ENCODE data around the gene EEF1G. TPM values are rescaled to one million over a fixed set of nuclear protein-coding genes. Genes with fewer than 3 reads are reported as not detected.
A peak's percentile ranks its signal among the peaks of the same experiment; 100 is the strongest.

Gene EEF1G
- total RNA-seq, 2 experiments from 2014 or later: 1,778 to 2,328 TPM

- CTCF ChIA-PET (ENCODE audit: unreplicated experiment): interaction anchor here (0.7 to 1.0 kb wide), 3 partner anchors 10 to 46 kb away, joined by 3 to 4 read pairs (median 3); partner anchors contain the start of gene TUT1
- DNase-seq (ENCODE audit: low spot score): peak; percentile 99
- Histone ChIP-seq H3K36me3 (ENCODE audit: insufficient read depth, low read length) (peaks cover 82% of the 10 kb centered on the region), H4K20me1 (ENCODE audit: insufficient read depth, low read length) (peaks cover 9% of the 10 kb centered on the region; the same call in 1 of the 2 replicates), H3K9me2 (ENCODE audit: insufficient read depth, low read length) (no peaks in the 10 kb centered on the region), H3K27ac (ENCODE audit: low read depth, low read length, poor library complexity, severe bottlenecking) (peak within 1 kb of the TSS; percentile 87), H3K4me2 (ENCODE audit: low read length) (peak within 1 kb of the TSS; percentile 98), H3K4me3 (ENCODE audit: low read depth, low read length, poor library complexity, severe bottlenecking) (peak within 1 kb of the TSS; percentile 98), H3K4me1 (ENCODE audit: insufficient read depth, low read length, poor library complexity, severe bottlenecking) (peaks cover 24% of the 10 kb centered on the region), H3K9me3 (ENCODE audit: low read length) (no peaks in the 10 kb centered on the region), H2AFZ (ENCODE audit: low read length) (peak within 1 kb of the TSS; percentile 34; the same call in 1 of the 2 replicates), H3K79me2 (ENCODE audit: insufficient read depth, low read depth, low read length) (peaks cover 37% of the 10 kb centered on the region)
- intact Hi-C loops (cut with micrococcal nuclease; ENCODE audit: unreplicated experiment): loop anchor here (2.0 kb wide), 1 partner anchor 63 kb away; the partner anchor contains the start of genes C11orf98 and CSKMT
- POLR2A ChIA-PET: interaction anchor here (0.6 to 2.5 kb wide), 9 partner anchors 10 to 230 kb away, joined by 3 to 37 read pairs (median 3); partner anchors contain the start of genes B3GAT3, STX5, TUT1 and UQCC3
- TF ChIP-seq CTCF (conservative IDR thresholded peaks at IDR 0.05; ENCODE audit: low read length): no peak
- TF ChIP-seq EZH2phosphoT487 (IDR thresholded peaks at IDR 0.05; ENCODE audit: borderline replicate concordance, low read depth, low read length): no peak
- BruUV-seq (replicated peaks): no TSS peak
Measured at GRCh38 chr11:62601372-62602140, 27.9 kb upstream of the EEF1G start, which contains the start of gene MTA2. Gene MTA2, minus strand, starts transcription at chr11:62601865. Its CDS starts 415 bp downstream, at chr11:62601450.

- H4K20me1 ChIP-seq (ENCODE audit: insufficient read depth, low read length): peaks cover 9% of the 10 kb centered on the region; the same call in 1 of the 2 replicates
- intact Hi-C loops (cut with micrococcal nuclease; ENCODE audit: unreplicated experiment): loop anchor here (2.0 kb wide), 1 partner anchor 64 kb away; the partner anchor contains the start of genes C11orf98 and CSKMT
- peaks cover 37% of the 10 kb centered on the region for H3K79me2 ChIP-seq (ENCODE audit: insufficient read depth, low read depth, low read length)
- CTCF ChIA-PET (ENCODE audit: unreplicated experiment): interaction anchor here (0.6 to 1.0 kb wide), 3 partner anchors 10 to 216 kb away, joined by 4 to 8 read pairs (median 6); partner anchors contain the start of gene TUT1
- no peaks in the 10 kb centered on the region for H3K9me2 ChIP-seq (ENCODE audit: insufficient read depth, low read length)
- peak overlapping the region; percentile 98 for H3K4me3 ChIP-seq (ENCODE audit: low read depth, low read length, poor library complexity, severe bottlenecking)
- BruUV-seq (replicated peaks): no TSS peak
- POLR2A ChIA-PET: interaction anchor here (0.6 to 2.5 kb wide), 9 partner anchors 9 to 972 kb away, joined by 3 to 37 read pairs (median 6); partner anchors contain the start of genes B3GAT3, C11orf98, CSKMT and EEF1G
- peaks cover 24% of the 10 kb centered on the region for H3K4me1 ChIP-seq (ENCODE audit: insufficient read depth, low read length, poor library complexity, severe bottlenecking)
- peak overlapping the region; percentile 98 for H3K4me2 ChIP-seq (ENCODE audit: low read length)
- DNase-seq (ENCODE audit: low spot score): peak; percentile 43
- H3K36me3 ChIP-seq (ENCODE audit: insufficient read depth, low read length): peaks cover 84% of the 10 kb centered on the region
- peak overlapping the region; percentile 87 for H3K27ac ChIP-seq (ENCODE audit: low read depth, low read length, poor library complexity, severe bottlenecking)
- H2AFZ ChIP-seq (ENCODE audit: low read length): peak overlapping the region; percentile 34; the same call in 1 of the 2 replicates
- no peak for TF ChIP-seq EZH2phosphoT487 (IDR thresholded peaks at IDR 0.05; ENCODE audit: borderline replicate concordance, low read depth, low read length)
- TF ChIP-seq CTCF (conservative IDR thresholded peaks at IDR 0.05; ENCODE audit: low read length): no peak
- H3K9me3 ChIP-seq (ENCODE audit: low read length): no peaks in the 10 kb centered on the region
Measured at GRCh38 chr11:62601122-62601371, 27.4 kb upstream of the EEF1G start.

All from OCI-LY7 (cell line).